ENCODE results near the gene CTSC. TPM values are rescaled to one million over a fixed set of nuclear protein-coding genes. Genes with fewer than 3 reads are reported as not detected.

CTSC gene
- total and polyA plus RNA-seq, 10 donors, result 67.1 to 566 (median 253) TPM

DNA sequence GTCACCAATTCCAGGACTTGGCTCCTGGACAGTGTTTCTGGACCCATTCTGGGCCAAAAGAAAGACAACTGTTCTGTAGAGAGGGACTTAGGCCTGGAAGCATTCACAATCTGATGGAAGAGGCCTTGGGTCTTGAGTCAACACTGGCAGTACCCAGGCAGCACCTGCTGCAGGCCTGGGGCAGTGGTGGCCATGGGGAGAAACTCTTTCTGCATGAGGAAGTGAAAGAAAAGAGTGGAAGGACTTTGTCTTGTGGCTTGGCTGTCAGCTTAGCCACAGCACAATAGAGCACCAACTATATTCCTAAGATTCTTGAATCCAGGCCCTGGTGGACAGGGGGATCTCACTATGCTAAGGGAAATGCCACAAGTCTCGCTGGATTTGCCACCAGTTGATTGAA, 70.6 kb downstream of the CTSC start:
- WGBS, 5 donors, result 76 to 100% (median 93%) methylated on average over 1 of the region's 1 CpG

DNA sequence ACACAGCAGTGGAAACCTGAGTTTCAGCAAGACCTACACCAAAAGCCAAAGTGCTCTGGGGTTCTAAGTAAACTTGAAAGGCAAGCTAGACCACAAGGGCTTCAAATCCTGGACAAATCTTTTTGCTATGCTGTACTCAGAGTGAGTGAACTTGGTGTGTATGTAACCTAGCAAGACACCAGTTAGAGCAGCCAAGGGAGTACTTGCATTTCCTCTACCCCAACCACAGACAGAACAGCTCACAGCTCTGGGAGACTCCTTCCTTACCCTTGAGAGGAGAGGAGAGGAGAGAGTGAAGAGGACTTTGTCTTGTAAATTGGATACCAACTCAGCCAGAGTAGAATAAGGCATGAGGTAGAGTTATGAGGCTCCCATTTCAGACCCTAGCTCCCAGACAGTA, 71.4 kb downstream of the CTSC start:
- Histone ChIP-seq H3K36me3 (peaks cover 0 to 43% (median 4%) of the 10 kb centered on the region in 6 donors), H3K9me3 (peaks cover 0 to 16% (median 5%) of the 10 kb centered on the region in 8 donors), H3K4me3 (no peak overlapping the region), H3K27ac (no peak overlapping the region), H3K27me3 (replicated peaks in 1 of 7) (no peaks in the 10 kb centered on the region), H3K4me1 (no peaks in the 10 kb centered on the region)
- intact Hi-C loops (cut with DNase I; ENCODE audit: low total_unique reads), result no loop called here
- TF ChIP-seq POLR2AphosphoS5 (IDR thresholded peaks at IDR 0.05) (no peak), POLR2A (IDR thresholded peaks at IDR 0.05) (no peak)
- TF ChIP-seq, protein P1, sequence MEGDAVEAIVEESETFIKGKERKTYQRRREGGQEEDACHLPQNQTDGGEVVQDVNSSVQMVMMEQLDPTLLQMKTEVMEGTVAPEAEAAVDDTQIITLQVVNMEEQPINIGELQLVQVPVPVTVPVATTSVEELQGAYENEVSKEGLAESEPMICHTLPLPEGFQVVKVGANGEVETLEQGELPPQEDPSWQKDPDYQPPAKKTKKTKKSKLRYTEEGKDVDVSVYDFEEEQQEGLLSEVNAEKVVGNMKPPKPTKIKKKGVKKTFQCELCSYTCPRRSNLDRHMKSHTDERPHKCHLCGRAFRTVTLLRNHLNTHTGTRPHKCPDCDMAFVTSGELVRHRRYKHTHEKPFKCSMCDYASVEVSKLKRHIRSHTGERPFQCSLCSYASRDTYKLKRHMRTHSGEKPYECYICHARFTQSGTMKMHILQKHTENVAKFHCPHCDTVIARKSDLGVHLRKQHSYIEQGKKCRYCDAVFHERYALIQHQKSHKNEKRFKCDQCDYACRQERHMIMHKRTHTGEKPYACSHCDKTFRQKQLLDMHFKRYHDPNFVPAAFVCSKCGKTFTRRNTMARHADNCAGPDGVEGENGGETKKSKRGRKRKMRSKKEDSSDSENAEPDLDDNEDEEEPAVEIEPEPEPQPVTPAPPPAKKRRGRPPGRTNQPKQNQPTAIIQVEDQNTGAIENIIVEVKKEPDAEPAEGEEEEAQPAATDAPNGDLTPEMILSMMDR (IDR thresholded peaks at IDR 0.05 in 8 of 11, conservative IDR thresholded peaks at IDR 0.05 in 3 of 11), result no peak
- no peak for DNase-seq

More for the DNA sequence above, 70.6 kb downstream of the CTSC start:
- no peaks in the 10 kb centered on the region for H3K27me3 ChIP-seq (replicated peaks in 1 of 7)
- peaks cover 0 to 43% (median 4%) of the 10 kb centered on the region in 6 donors for H3K36me3 ChIP-seq
- intact Hi-C loops (cut with DNase I; ENCODE audit: low total_unique reads), result no loop called here
- no peak overlapping the region for H3K4me3 ChIP-seq
- peaks cover 0 to 9% (median 1%) of the 10 kb centered on the region in 8 donors for H3K9me3 ChIP-seq
- TF ChIP-seq POLR2A (IDR thresholded peaks at IDR 0.05), result no peak
- TF ChIP-seq, protein P1 (IDR thresholded peaks at IDR 0.05 in 8 of 11, conservative IDR thresholded peaks at IDR 0.05 in 3 of 11), result no peak
- TF ChIP-seq POLR2AphosphoS5 (IDR thresholded peaks at IDR 0.05), result no peak
- H3K27ac ChIP-seq, result no peak overlapping the region
- no peak for DNase-seq
- H3K4me1 ChIP-seq, result no peaks in the 10 kb centered on the region

DNA sequence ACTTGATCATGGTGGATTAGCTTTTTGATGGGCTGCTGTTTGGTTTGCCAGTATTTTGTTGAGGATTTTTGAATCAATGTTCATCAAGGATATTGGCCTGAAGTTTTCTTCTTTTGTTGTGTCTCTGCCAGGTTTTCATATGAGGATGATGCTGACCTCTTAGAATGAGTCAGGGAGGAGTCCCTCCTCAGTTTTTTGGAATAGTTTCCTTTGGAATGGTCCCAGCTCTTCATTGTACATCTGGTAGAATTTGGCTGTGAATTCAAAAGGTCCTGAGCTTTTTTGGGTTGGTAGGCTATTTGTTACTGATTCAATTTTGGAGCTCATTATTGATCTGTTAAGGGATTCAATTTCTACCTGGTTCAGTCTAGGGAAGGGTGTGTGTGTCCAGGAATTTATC, 78.1 kb downstream of the CTSC start:
- intact Hi-C loops (cut with DNase I; ENCODE audit: low total_unique reads), result no loop called here
- TF ChIP-seq POLR2AphosphoS5 (IDR thresholded peaks at IDR 0.05) (no peak), POLR2A (IDR thresholded peaks at IDR 0.05) (no peak)
- TF ChIP-seq, protein P1 (IDR thresholded peaks at IDR 0.05 in 8 of 11, conservative IDR thresholded peaks at IDR 0.05 in 3 of 11), result no peak
- H3K27me3 ChIP-seq (replicated peaks in 1 of 7), result no peaks in the 10 kb centered on the region
- no peaks in the 10 kb centered on the region for H3K4me1 ChIP-seq
- DNase-seq, result no peak
- peaks cover 0 to 24% (median 3%) of the 10 kb centered on the region in 6 donors for H3K36me3 ChIP-seq
- H3K27ac ChIP-seq, result no peak overlapping the region
- H3K9me3 ChIP-seq, result peaks cover 3 to 70% (median 50%) of the 10 kb centered on the region in 8 donors
- no peak overlapping the region for H3K4me3 ChIP-seq

DNA sequence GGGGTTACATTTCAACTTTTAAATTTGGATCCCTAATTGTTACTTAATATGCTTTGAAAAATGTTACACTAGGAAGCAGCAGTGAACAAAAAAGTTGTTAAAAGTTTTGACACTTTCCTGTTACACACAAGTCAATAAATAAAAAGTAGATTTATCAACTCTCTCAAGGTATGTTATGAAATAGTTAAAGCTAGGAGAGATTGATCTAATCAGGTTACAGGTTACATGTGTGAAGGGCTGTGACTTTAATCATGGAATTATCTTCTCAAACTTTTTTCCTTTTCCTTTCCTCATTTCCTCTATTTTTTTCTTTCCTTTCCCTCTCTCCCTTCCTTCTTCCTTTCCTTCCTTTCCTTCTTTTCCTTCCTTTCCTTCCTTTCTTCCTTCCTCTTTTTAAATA, 85.3 kb downstream of the CTSC start:
- Histone ChIP-seq H3K9me3 (peaks cover 0 to 21% (median 13%) of the 10 kb centered on the region in 8 donors), H3K36me3 (no peaks in the 10 kb centered on the region), H3K27me3 (replicated peaks in 1 of 7) (no peaks in the 10 kb centered on the region), H3K4me3 (no peak overlapping the region), H3K27ac (no peak overlapping the region), H3K4me1 (no peaks in the 10 kb centered on the region)
- TF ChIP-seq POLR2A (IDR thresholded peaks at IDR 0.05) (no peak), POLR2AphosphoS5 (IDR thresholded peaks at IDR 0.05) (no peak)
- TF ChIP-seq, protein P1 (IDR thresholded peaks at IDR 0.05 in 8 of 11, conservative IDR thresholded peaks at IDR 0.05 in 3 of 11), result no peak
- DNase-seq, result no peak
- intact Hi-C loops (cut with DNase I; ENCODE audit: low total_unique reads), result no loop called here

All from spleen (tissue), 11 donors.